ENCODE data around the gene TMEM200A.

GRCh38 chr6:130394246-130394645, 28.4 kb downstream of the TMEM200A start:
- TF ChIP-seq CTCF (IDR thresholded peaks at IDR 0.05; ENCODE audit: insufficient read depth, low read length, poor library complexity, severe bottlenecking): no peak
- no peak for TF ChIP-seq EZH2phosphoT487 (conservative IDR thresholded peaks at IDR 0.05; ENCODE audit: low read length)
